GM12874 (cell line): Measurements from ENCODE around the gene IFRD1.

Experiments
- CTCF ChIP-seq: IDR thresholded peaks from 2 replicates; pipeline ENCODE4 v1.5.1; 2011; ENCODE audit warnings: low read depth, mild to moderate bottlenecking, control low read depth, low read length, moderate library complexity; ENCODE audit not compliant: insufficient read depth

Gene IFRD1

GRCh38 chr7:112449902-112450806 is at the start of gene IFRD1:
TSS of gene IFRD1 (plus strand) at chr7:112450460. CDS start at chr7:112450689, 229 bp downstream.
- TF ChIP-seq CTCF, result no peak

DNA sequence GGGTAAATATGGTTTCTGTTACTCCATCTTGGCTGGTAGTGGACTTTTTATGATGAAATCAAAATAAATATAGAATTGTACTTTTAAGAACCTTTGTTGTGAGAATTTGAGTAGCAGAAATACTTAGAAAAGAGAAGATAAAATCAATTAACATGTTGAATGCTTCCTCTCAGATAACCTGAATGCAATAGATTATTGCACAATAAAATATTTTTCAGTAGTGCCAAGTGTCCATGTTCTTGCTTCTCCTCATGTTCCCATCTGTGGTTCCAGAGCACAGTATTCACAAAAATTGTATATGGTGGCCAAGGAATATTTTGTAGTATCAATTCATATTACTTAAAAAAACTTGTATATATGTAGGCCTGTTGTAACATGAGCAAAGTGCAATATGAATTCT is 45.9 kb upstream of the IFRD1 start:
- no peak for TF ChIP-seq CTCF

DNA sequence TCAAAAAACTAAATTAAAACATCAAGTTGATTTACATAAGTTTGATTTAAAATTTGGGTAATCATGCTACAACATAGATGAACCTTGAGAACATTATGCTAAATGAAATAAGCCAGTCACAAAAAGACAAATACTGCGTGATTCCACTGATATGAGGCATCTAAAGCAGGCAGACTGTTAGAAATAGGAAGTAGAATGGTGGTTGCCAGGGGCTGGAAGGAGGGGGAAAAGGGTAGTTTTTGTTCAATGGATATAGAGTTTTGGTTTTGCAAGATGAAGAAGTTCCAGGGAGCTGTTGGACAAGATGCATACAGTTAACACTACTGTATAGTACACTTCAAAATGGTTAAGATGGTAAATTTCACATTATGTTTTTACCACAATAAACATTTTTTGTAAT is 45.0 kb upstream of the IFRD1 start:
- TF ChIP-seq CTCF, result no peak

DNA sequence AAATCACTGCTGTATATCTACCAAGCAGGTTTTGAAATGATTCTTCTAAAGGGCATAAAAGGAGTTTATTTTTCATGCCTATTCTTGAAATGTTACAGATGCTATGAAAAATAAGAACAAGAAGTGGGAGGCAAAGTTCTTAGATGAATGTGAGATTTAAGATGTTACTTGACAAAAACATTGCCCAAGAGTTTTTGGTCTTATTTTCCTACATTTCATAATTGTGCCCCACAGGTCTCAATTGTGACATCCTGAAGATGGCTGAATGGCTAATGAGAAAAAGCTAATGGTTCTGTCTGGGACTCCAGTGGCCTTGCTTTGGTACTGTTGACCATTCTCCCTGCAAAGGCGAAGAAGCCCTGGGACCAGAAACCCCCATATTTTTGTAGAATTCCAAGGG is 43.0 kb upstream of the IFRD1 start:
- no peak for TF ChIP-seq CTCF

- no peak for TF ChIP-seq CTCF
Observed at GRCh38 chr7:112410092-112410491, 40.2 kb upstream of the IFRD1 start.

DNA sequence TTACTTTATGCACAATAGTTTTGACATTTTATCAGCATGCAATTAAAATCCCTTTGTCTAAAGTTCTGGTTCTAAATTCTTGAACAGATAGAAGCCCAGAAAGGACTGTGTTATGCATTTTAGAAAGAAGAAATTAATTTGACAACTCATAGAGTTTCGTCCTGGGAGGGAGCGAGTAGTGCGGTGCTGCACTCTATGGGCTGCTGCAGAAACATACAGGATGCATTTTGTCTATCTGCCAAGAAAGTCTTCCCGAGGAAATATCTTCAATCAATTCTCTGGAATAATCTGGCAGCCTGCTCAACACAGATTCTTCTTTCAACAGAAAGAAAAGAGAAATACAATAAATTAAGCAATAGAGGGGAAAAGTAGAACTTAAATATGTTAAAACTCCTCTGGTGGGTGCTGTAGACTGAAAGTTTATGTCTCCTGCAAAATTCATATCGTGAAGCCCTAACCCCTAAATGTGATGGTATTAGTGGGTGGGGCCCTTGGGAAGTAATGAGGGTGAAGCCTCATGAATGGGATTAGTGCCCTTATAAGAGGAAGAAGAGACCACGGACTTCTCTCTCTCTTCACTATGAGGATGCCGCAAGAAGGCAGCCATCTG is 39.0 kb upstream of the IFRD1 start:
- TF ChIP-seq CTCF, result 0 out of 2 replicates have a peak, but pooled peaks have one; percentile 20

GRCh38 chr7:112414855-112415490 is 35.3 kb upstream of the IFRD1 start:
- peak; percentile 36; the same call in 1 of the 2 replicates for TF ChIP-seq CTCF
